ENCODE data around the gene KSR1. TPM values are rescaled to one million over a fixed set of nuclear protein-coding genes. Genes with fewer than 3 reads are reported as not detected.
"Not testable (repeated sequence)": the region's sequence is repeated elsewhere in the genome, so short reads cannot be mapped to it uniquely, and the experiment has no call there.

Gene KSR1
- polyA plus RNA-seq, 1 of the 3 experiments (the other 2 are of a cell fraction), result 7.5 TPM

GRCh38 chr17:27627514-27627913 lies 171.3 kb downstream of the KSR1 start:
- no peak overlapping the region for H3K27ac ChIP-seq (ENCODE audit: low read depth in 2 of 2, low read length in 1 of 2)
- no peaks in the 10 kb centered on the region for H3F3A ChIP-seq (replicated peaks; ENCODE audit: insufficient read depth)
- DNase-seq, result no peak
- 91% methylated on average over 10 of the region's 10 CpGs for WGBS (ENCODE audit: low lambda C conversion rate)
- no peaks in the 10 kb centered on the region for H3K27me3 ChIP-seq (ENCODE audit: insufficient read depth)
- no peaks in the 10 kb centered on the region for H3K9me2 ChIP-seq
- H3K4me2 ChIP-seq, result no peak overlapping the region
- no peak overlapping the region for H2AFZ ChIP-seq (ENCODE audit: low read depth)
- no peak overlapping the region for H3K9ac ChIP-seq
- peaks cover 3 to 21% of the 10 kb centered on the region in 2 experiments for H3K36me3 ChIP-seq (replicated peaks in 1 of 2; ENCODE audit: control insufficient read depth in 1 of 2, insufficient read depth in 2 of 2, low read length in 1 of 2)
- ChIA-PET POLR2A (no interaction called here), CTCF (interaction anchor here (1.8 kb wide), 1 partner anchor 27 kb away, joined by 7 read pairs; no protein-coding TSS in a partner anchor)
- H4K20me1 ChIP-seq (ENCODE audit: insufficient read depth), result no peaks in the 10 kb centered on the region
- H3K9me3 ChIP-seq, result no peaks in the 10 kb centered on the region
- H3K4me3 ChIP-seq (ENCODE audit: low read depth in 2 of 2, low read length in 1 of 2), result no peak overlapping the region
- H3K4me1 ChIP-seq (ENCODE audit: control insufficient read depth in 1 of 2, insufficient read depth in 2 of 2, low read depth in 1 of 2, low read length in 1 of 2), result no peaks in the 10 kb centered on the region
- TF ChIP-seq RXRA (IDR thresholded peaks at IDR 0.05; ENCODE audit: borderline replicate concordance, low read depth), result no peak
- TF ChIP-seq SMC3 (IDR thresholded peaks at IDR 0.05; ENCODE audit: low read depth, low read length), result no peak
- TF ChIP-seq ELF1 (IDR thresholded peaks at IDR 0.05), result no peak
- no peak for TF ChIP-seq REST (IDR thresholded peaks at IDR 0.05; ENCODE audit: low read depth, low read length)
- TF ChIP-seq USF1 (IDR thresholded peaks at IDR 0.05; ENCODE audit: borderline replicate concordance, low read depth), result no peak
- TF ChIP-seq TCF12 (IDR thresholded peaks at IDR 0.05), result no peak
- TF ChIP-seq PBX3 (IDR thresholded peaks at IDR 0.05), result no peak
- TF ChIP-seq FOXM1 (IDR thresholded peaks at IDR 0.05; ENCODE audit: low read depth), result no peak
- no peak for TF ChIP-seq POLR2AphosphoS5 (IDR thresholded peaks at IDR 0.05; ENCODE audit: low read depth, low read length)
- H3K79me2 ChIP-seq (ENCODE audit: insufficient read depth), result no peaks in the 10 kb centered on the region

GRCh38 chr17:27628376-27628775 lies 172.1 kb downstream of the KSR1 start:
- Histone ChIP-seq H3K9me2 (no peaks in the 10 kb centered on the region), H3K9me3 (no peaks in the 10 kb centered on the region), H4K20me1 (ENCODE audit: insufficient read depth) (no peaks in the 10 kb centered on the region), H3K79me2 (ENCODE audit: insufficient read depth) (no peaks in the 10 kb centered on the region), H2AFZ (ENCODE audit: low read depth) (no peak overlapping the region), H3K27me3 (ENCODE audit: insufficient read depth) (no peaks in the 10 kb centered on the region), H3K36me3 (replicated peaks in 1 of 2; ENCODE audit: control insufficient read depth in 1 of 2, insufficient read depth in 2 of 2, low read length in 1 of 2) (peaks cover 2 to 16% of the 10 kb centered on the region in 2 experiments), H3F3A (replicated peaks; ENCODE audit: insufficient read depth) (no peaks in the 10 kb centered on the region), H3K9ac (no peak overlapping the region), H3K4me3 (ENCODE audit: low read depth in 2 of 2, low read length in 1 of 2) (no peak overlapping the region), H3K4me2 (no peak overlapping the region), H3K27ac (ENCODE audit: low read depth in 2 of 2, low read length in 1 of 2) (no peak overlapping the region), H3K4me1 (ENCODE audit: control insufficient read depth in 1 of 2, insufficient read depth in 2 of 2, low read depth in 1 of 2, low read length in 1 of 2) (no peaks in the 10 kb centered on the region; a peak in 1 of 4 replicates)
- TF ChIP-seq TEAD4 (IDR thresholded peaks at IDR 0.05; ENCODE audit: borderline replicate concordance, insufficient read depth) (no peak), REST (IDR thresholded peaks at IDR 0.05; ENCODE audit: low read depth, low read length) (no peak), YY1 (IDR thresholded peaks at IDR 0.05; ENCODE audit: low read depth) (no peak)
- CTCF ChIA-PET, result interaction anchor here (1.0 to 1.8 kb wide), 2 partner anchors 22 to 26 kb away, joined by 3 to 7 read pairs; no protein-coding TSS in a partner anchor
- no peak for DNase-seq
- 97% methylated on average over 5 of the region's 5 CpGs for WGBS (ENCODE audit: low lambda C conversion rate)
- POLR2A ChIA-PET, result no interaction called here

- DNase-seq; H3K36me3 ChIP-seq (replicated peaks in 1 of 2; ENCODE audit: control insufficient read depth in 1 of 2, insufficient read depth in 2 of 2, low read length in 1 of 2); H3K9ac ChIP-seq; H3K9me2 ChIP-seq; H3K4me1 ChIP-seq (ENCODE audit: control insufficient read depth in 1 of 2, insufficient read depth in 2 of 2, low read depth in 1 of 2, low read length in 1 of 2); H3K79me2 ChIP-seq (ENCODE audit: insufficient read depth); H3K9me3 ChIP-seq; H3K27ac ChIP-seq (ENCODE audit: low read depth in 2 of 2, low read length in 1 of 2); H3K4me3 ChIP-seq (ENCODE audit: low read depth in 2 of 2, low read length in 1 of 2); H4K20me1 ChIP-seq (ENCODE audit: insufficient read depth); H3K4me2 ChIP-seq; H3K27me3 ChIP-seq (ENCODE audit: insufficient read depth); H3F3A ChIP-seq (replicated peaks; ENCODE audit: insufficient read depth); H2AFZ ChIP-seq (ENCODE audit: low read depth): not testable (repeated sequence)
- POLR2A ChIA-PET, result interaction anchor here (0.6 kb wide), 1 partner anchor 624 kb away, joined by 3 read pairs; no protein-coding TSS in a partner anchor
- CTCF ChIA-PET, result interaction anchor here (1.1 to 1.8 kb wide), 2 partner anchors 25 to 392 kb away, joined by 3 to 7 read pairs; no protein-coding TSS in a partner anchor
- 88% methylated on average over 3 of the region's 3 CpGs for WGBS (ENCODE audit: low lambda C conversion rate)
Observed at GRCh38 chr17:27629260-27629659, 173.0 kb downstream of the KSR1 start.
